NCI-H1436 treated with DMSO at 0.1 percent for 48 hours (cell line): ENCODE results near the gene CYP3A5.
"Not testable (repeated sequence)": the region's sequence is repeated elsewhere in the genome, so short reads cannot be mapped to it uniquely, and the experiment has no call there.

Experiments used
- DNase-seq: peaks from one replicate; lab custom pipeline; 2025; lab: John Stamatoyannopoulos, UW

CYP3A5 gene

DNA sequence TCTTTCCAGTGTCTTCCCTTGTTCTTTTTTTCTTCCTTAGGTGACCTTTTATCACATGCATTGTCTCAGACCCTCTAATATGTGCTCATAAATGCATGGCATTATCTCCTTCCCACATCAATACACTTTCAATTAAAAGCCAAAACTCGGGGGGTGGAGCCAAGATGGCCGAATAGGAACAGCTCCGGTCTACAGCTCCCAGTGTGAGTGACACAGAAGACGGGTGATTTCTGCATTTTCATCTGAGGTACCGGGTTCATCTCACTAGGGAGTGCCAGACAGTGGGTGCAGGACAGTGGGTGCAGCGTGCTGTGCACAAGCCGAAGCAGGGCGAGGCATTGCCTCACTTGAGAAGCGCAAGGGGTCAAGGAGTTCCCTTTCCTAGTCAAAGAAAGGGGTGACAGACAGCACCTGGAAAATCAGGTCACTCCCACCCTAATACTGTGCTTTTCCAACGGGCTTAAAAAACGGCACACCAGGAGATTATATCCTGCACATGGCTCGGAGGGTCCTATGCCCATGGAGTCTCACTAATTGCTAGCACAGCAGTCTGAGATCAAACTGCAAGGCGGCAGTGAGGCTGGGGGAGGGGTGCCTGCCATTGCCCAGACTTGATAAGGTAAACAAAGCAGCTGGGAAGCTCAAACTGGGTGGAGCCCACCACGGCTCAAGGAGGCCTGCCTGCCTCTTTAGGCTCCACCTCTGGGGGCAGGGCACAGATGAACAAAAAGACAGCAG lies 6.2 kb upstream of the CYP3A5 start:
- DNase-seq: not testable (repeated sequence)

DNA sequence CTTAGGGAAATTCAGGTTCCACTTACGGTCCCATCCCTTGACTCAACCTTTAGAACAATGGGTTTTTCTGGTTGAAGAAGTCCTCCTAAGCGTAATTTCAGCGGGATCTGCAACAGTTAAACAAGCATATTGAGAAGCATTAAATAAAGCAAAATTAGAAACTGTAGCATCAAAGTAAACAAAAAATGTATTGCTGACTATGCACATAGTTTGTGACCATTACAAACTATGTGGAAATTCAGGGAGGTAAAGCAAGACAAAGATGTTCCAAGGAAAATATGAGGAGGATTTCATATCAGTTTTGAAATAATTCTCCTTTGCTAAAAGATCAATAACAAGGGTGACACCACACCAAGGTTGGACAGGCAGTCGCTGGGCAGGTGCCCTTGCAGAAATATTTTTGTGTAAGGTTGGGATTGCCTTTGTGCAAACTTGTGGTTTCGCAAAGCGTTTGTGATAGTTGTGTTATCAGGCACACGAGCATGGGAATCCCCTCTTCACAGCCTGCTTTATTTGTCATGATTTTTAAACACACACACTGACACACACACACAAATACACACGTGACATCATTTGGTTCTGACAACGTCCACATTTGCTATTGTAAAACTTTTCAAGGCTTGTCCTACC lies 5.4 kb upstream of the CYP3A5 start:
- DNase-seq: no peak

DNA sequence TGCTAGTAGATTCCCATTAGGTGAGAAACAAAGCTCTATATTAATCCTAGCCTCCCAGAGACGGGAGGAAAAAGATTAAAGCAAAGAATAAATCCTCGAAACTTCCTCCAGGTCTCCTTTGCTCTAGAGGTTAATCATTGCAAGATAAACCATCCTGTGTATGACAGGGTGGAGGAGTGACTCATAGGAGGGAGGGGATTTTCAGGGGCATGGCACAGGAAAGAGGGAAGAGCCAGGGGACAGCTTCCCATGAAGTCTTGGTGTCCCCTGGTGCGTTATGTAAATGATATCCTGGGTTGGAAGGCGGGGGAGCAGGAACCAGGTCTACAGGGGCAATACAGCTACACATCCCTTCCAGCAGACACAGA lies 780 bp downstream of the CYP3A5 start:
- no peak for DNase-seq

DNA sequence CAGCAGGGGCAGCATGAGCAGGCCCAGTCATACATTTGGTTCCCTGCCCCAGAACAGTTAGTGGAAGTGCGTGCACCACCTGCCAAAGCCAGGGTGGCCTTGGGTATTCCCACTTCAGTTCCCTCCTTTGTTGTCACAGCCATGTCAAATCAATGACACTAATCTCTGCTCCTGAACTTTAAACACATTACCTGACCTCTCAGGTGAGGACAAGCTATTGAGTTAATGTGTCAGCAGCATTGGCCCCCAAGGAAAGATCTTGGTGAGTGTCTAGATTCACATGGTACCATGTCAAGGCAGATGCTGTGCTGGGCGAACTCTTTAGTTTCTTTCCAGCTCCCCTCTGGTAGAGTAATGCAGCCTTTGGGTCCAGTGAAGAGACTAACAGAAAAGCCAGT lies 2.1 kb downstream of the CYP3A5 start:
- DNase-seq: no peak

DNA sequence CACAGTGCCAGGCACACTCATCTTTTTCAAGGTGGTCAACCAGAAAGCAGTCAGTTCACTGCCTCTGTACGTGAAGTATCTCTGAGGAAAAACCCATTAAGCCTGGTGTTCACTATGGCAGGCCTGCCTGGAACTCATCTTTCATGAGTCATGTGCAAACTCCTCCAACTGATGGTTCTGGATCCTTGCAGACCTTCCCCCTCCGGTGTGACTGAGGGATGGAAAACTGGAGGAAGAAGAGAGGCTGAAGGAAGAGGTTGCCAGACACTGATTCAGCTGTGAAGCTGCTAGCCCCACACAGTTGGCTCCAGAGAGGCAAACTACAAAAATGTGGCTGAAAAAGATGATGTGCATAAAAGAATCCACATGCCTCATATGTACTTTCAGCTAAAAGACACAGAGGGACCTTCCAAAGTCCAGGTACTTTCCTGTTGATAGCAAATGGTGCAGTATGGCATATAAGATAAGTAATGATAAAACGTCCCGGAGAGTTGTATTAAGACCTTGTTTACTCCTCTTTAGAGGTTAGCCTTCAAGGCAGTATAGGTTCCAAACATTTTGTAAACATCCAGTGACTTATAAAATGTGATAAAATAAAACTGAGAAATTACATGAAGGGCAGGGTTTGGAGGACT lies 2.7 kb downstream of the CYP3A5 start:
- no peak for DNase-seq

DNA sequence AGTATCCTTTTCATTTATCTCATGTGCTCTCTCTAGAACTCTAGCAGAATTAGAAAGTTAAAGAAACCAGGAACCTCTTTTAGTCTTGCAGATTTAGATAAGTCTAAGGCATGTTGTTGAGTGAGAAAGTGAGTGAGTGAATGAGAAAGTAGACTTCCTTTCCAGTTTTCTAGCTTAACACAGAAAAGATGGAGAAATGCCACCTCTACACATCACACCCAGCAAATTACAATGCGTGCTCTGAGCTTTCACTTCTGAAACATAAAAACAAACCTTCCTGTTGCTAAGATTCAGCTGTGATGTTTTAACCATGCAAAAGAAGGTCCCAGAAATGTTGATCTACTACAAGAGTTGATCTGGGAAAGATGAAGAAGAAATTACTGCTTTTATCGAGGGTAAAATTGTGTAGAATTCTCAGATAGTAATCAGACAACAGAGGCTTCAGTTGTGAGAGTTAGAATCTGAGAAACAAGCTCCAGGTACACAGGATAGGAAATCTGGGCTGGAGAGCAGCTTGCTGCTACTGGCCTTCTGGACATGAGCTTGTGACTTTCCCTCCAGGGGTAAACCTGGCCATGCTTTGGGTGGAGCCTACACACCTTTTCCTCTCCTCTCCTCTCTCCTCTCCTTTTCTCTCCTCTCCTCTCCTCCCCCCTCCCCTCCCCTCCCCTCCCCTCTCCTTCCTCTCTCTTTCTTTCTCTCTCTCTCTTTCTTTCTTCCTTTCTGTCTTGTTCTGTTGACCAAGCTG lies 4.6 kb downstream of the CYP3A5 start:
- no peak for DNase-seq

DNA sequence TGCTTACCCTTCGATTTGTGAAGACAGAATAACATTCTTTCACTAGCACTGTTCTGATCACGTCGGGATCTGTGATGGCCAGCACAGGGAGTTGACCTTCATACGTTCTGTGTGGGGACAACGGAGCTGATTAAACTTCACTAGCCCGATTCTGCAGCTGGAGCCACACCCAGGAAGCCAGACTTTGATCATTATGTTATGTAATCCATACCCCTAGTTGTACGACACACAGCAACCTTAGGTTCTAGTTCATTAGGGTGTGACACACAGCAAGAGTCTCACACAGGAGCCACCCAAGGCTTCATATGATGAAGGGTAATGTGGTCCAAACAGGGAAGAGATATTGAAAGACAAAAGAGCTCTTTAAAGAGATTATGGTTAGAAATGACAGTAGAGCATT lies 7.2 kb downstream of the CYP3A5 start:
- DNase-seq: no peak

DNA sequence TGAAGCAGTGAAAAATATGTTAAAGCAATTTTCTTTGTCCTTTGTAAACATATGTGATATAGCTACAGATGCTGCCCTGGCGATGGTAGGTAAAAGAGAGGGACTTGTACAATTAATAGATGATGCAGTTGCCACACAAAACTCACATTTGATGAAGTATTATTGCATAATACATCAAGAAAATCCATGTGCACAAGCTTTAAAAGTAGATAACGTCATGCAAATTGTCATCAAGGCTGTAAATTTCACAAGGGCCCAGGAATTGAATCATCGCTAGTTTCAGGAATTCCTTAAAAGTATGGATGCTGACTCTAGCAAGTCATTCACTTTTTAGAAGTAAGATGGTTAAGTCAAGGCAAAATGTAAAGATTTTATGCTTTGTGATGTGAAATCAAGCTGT lies 10.0 kb downstream of the CYP3A5 start:
- no peak for DNase-seq

DNA sequence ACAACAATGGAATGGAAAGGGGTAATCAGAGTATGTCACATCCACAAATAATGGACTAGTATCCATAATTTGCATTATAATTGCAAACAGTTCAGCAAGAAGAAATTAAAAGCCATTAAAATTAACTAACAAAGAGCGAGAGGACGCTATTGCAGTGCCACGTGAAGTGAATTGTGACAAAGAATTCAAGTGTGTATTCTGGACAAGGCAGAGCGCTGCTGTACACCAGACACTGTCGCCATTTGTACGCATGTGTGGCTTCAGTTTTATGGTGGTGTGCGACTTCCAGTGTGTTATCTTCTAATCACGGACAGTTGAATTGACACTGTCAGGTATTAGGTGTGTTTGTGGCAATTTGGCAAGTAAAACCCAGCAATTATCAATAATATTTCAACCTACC lies 11.3 kb downstream of the CYP3A5 start:
- no peak for DNase-seq

DNA sequence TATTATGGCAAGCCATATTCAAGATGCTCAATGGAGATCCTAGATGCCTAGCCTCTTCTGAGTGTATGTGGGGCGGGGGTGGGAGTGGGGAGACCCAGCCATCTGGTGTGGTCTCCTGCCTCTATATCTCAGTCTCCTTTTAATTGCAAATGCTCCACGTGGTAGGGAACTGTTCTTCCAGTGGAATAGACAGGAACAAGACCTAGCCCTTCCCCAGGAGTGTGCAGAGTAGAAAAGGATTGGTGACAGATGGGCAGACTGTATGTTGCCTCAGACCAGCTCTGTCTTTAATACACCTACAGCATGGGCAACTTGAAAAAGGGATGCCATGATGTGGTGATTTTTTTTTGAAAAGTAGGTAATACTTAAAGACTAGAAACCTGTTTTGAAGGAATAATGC lies 12.6 kb downstream of the CYP3A5 start:
- DNase-seq: no peak

DNA sequence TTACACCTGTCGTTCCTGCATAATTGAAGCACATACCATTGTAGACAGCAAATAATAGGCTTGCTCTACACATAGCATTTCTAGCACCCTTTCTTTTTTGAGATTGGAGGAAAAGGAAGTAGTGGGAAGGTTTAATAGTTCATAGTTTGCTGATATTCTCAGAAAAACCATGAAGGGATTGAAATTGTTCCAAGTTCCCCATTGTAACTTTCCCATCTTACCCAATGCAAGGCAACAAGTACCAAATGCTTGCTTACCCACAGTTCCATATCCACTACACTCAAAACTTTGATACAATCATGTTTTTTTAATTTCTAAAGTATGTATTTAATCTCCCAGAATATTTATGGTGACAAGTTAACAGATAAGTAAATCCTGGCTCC lies 13.8 kb downstream of the CYP3A5 start:
- no peak for DNase-seq

DNA sequence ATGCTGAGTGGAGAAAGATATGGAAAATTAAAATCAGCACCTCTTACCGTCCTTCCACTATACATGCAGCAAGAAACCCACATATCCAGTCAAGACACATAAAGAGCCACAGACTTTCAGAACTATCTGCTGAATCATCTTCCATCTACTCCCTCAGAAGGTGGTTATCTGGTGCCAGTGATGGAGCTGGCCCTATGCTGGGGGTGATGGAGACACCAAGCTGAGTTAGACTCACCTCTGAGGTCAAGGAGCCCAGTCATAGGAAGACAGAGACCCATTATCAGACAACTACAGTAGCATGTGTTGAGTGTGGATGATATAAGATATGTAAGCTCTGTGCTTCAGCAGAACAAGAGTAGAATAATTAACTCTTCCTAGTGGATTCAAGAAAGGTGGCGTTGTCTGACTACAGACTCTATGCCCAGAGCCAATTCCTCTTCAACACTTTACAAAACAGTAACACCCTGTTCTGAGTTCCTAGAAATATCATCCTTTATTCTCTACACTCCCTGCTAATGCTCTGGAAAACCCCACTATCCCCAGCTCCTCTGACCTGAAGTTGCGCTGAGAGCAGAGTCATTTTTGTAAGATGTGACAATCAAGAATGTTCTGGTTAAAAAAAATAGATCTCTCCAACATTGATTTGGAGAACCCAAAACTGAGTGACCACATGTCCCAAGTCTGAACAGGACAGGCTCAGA lies 14.3 kb downstream of the CYP3A5 start:
- no peak for DNase-seq

DNA sequence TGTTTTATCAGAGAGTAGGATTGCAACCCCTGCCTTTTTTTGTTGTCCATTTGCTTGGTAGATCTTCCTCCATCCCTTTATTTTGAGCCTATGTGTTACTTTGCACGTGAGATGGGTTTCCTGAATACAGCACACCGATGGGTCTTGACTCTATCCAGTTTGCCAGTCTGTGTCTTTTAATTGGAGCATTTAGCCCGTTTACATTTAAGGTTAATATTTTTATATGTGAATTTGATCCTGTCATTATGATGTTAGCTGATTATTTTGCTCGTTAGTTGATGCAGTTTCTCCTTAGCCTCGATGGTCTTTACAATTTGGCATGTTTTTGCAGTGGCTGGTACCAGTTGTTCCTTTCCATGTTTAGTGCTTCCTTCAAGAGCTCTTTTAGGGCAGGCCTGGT lies 21.9 kb downstream of the CYP3A5 start:
- not testable (repeated sequence) for DNase-seq

DNA sequence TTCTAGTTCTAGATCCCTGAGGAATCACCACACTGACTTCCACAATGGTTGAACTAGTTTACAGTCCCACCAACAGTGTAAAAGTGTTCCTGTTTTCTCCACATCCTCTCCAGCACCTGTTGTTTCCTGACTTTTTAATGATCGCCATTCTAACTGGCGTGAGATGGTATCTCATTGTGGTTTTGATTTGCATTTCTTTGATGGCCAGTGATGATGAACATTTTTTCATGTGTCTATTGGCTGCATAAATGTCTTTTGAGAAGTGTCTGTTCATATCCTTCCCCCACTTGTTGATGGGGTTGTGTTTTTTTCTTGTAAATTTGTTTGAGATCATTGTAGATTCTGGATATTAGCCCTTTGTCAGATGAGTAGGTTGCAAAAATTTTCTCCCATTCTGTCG lies 25.2 kb downstream of the CYP3A5 start:
- not testable (repeated sequence) for DNase-seq

DNA sequence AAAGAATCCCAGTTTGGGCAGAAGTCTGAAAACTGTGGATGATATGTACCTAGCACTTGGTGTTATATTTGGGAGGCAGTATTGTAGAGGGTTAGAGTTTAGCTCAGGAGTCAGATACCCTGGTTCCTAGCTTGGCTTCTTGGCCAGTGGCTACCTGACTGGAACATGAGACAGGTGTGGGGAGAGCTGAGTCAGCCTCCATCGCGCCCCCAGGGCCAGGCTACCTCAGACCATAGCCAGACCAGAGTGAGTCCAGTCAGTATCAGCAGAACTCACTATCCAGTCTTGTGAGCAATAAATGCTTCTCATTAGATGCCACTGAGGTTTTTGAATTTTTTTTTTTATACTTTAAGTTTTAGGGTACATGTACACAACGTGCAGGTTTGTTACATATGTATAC lies 26.0 kb downstream of the CYP3A5 start:
- no peak for DNase-seq

DNA sequence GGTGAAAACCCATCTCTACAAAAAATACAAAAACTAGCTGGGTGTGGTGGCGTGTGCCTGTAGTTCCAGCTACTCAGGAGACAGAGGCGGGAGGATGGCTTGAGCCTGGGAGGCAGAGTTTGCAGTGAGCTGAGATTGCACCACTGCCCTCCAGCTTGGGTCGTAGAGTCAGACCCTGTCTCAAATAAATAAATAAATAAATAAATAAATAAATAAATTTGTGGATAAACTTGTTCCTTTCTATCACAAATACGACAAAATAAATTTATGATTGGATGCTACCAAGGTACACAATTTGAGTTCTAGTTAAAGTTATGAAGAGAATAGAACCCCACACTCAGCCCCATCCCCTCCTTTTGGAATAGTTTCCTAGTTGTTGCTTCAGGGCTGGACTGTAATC lies 26.5 kb downstream of the CYP3A5 start:
- DNase-seq: not testable (repeated sequence)

DNA sequence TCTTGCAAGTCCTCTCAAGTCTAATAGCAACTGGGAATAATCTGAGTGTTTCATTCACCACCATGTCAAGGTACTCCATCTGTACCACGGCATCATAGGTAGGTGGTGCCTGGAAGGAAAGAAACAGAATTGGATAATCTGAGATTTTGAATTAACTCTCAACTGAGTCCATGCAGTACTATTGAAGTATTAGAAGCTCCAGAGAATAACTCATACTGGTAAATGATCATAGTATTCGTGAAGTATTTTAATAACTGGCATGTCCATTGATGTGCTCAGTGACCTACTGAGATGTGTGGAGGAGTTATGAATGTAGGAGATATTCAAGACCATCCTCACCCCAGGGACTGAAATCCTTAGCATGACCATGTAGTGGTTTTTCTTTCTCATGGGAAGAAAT lies 27.1 kb downstream of the CYP3A5 start:
- DNase-seq: no peak

DNA sequence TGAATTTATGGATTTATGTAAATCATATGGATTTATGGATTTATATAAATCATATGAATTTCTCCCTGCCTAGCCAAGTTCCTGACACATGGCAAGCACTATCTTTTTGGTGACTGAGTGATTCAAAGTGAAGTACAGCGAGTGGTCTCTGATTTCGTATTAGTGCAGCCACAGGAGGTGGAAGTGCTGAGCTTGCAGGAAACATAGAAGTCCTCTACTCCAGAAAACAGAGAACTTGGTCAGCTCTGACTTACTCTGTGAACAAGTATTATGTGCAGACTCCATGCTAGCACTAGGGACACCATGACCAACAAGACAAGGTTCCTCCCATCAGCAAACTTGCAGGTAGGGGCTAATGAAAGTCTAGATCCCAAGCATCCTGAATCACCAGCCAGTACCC lies 28.5 kb downstream of the CYP3A5 start:
- no peak for DNase-seq

DNA sequence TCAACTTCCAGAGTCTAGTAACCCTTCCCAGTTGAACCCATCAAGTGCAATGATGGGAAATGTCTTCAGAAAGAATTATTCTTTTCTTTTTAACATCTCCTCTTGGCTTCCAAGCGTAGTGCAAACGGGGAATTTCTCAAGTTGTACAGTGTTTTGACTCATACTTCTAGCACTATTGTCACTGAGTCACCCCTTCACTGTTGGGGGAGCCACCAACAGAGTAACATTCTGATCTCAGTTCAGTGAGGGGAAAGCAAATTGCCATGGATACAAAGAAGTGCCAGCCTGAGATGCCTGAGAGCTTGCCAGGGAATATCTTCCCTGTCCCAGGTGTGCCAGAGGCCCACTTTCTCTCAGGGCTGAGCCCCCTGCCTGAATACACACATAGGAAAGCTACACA lies 31.0 kb downstream of the CYP3A5 start:
- DNase-seq: no peak

DNA sequence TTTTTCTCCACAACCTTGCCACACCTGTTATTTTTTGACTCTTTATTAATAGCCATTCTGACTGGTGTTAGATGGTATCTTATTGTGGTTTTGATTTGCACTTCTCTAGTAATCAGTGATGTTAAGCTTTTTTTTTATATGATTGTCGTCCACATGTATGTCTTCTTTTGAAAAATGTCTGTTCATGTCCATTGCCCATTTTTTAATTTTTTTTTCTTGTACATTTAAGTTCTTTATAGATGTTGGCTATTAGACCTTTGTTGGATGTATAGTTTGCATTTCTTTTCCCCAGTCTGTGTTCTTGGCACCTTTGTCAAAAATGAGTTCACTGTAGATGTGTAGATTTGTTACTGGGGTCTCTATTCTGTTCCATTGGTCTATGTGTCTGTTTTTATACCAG lies 34.2 kb downstream of the CYP3A5 start:
- DNase-seq: no peak

DNA sequence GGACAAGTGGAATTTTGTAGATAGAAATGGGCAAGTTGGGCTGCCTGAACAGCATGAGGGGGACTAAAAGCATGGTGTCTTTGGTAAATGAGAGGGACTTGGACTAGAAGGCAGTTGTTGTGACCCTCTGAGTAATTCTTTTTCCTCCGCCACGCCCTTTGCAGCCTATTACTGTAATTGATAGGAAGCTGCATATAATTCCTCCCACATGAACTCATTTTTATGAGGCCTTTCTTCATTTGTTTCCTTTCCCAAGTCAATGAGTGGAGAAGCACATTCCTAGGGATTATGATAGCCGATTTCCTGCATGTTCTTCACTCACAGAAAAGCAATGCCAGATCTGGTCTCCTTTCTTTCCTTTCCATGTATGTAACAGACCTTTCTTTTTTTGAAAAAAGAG lies 35.4 kb downstream of the CYP3A5 start:
- DNase-seq: no peak

DNA sequence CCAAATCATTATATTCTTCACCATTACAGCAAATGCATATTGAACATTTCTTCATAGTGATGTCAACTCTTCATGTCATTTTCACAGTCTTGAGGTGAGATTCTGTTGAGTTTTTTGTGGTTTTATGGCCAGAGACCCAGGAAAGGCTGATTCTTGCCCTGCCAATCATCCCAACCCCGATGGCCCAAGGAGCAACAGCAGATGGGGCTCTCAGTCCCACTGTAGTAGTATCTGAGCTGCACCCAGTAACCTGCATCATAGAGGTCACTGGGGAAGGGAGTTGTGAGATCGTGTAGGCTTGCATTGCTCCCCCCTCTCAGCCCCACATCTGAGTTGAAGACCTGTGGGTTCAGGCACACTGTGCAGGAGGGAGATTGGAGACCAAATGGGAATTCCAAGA lies 36.3 kb downstream of the CYP3A5 start:
- DNase-seq: no peak
